Sciatic nerve (tissue), 2 donors: ENCODE data around the gene FBN3. TPM values are rescaled to one million over a fixed set of nuclear protein-coding genes. Genes with fewer than 3 reads are reported as not detected.

Experiments used
- ATAC-seq: fragments of 200-7000 bp; cut with Tn5 transposase; one replicate; pipeline ENCODE4 v1.9.1; 2020; ENCODE audit warnings: mild to moderate bottlenecking, moderate library complexity
- DNase-seq: peaks from one replicate; pipeline ENCODE4 v3.0.0-alpha.2; 2020; ENCODE audit warnings: low spot score
- intact Hi-C: fragments of 100-400 bp; cut with DNase I; formaldehyde crosslinking; loops from one replicate; pipeline ENCODE4 v1.14.2; 2022
- total RNA-seq: library from RNA; stranded (reverse); fragmentation: NEBNext Ultra II Directional; extraction: Animal tissue kit (Norgen Biotek cat#: 25700); gene quantifications from one replicate; pipeline ENCODE4 v1.2.1, GENCODE V29; 2021
- donor health status: DM: no; HTN: no; CAD: no.
- donor health status: DM: no; HTN: no; CAD: no.

The FBN3 gene
- total RNA-seq, 1 donor from 2014 or later: 0.85 TPM

- DNase-seq: no peak
- no peak for ATAC-seq
- intact Hi-C loops: no loop called here
Measured at GRCh38 chr19:8097681-8098567, 51.5 kb downstream of the FBN3 start.

DNA sequence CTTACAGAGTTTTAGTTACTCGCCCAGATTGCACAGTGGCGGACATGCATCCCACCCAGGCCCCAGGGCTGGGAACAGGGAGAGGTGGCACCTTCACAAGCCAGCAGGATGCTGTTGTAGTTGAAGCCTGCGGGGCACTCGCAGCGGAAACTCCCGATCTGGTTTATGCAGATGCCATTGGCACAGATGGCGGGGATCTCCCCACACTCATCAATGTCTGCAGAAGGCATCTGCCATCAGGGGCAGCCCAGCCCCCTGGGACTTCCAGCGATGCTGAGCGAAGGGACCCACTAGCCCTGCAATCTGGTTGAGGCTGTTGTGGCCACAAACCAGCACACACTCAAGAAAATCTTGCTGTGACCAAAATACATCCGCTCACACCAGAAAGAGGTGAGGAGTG lies 52.2 kb downstream of the FBN3 start:
- intact Hi-C loops: no loop called here
- ATAC-seq: no peak
- no peak for DNase-seq

GRCh38 chr19:8096071-8096470 lies 53.3 kb downstream of the FBN3 start:
- ATAC-seq (no peak), DNase-seq (no peak)
- intact Hi-C loops: no loop called here

DNA sequence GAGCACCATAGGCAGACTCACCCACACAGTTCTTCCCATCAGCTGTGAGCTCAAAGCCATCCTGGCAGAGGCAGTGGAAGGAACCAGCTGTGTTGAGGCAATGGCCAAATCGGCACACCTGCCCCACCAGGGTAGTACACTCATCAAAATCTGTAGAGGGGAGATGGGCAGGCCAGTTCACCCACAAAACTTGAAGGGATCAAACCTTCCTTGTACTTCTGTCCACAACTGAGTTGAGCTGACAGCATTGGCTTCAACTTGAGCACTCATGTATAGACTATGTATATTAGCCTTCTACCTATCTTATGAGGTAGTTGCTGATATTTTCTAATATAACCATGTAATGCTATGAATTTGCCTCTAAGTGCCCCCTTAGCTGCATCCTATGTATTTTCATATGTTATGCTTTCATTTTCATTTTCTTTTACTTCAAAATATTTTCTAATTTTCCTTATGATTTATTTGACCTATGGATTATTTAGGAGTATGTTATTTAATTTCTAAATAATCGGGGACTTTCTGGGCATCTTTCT lies 54.0 kb downstream of the FBN3 start:
- intact Hi-C loops: no loop called here
- DNase-seq: no peak
- no peak for ATAC-seq

DNA sequence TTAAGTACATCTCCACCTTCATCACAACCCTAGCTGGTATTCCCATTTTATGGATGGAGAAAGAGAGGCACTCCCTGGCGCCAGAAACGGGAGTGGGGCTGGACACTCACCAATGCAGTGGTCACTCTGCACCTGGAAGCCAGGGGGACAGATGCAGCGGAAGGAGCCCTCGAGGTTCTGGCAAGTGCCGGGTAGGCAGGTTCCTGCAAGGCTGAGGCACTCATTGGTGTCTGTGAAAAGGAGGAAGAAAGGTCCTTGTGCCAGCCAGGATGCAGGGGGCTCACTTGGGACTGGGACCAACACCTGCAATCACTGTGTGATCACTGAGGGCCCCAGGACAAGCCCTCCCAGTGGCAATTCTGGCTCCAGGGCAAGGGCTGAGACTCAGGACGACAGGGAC lies 55.1 kb downstream of the FBN3 start:
- intact Hi-C loops: no loop called here
- ATAC-seq (no peak), DNase-seq (no peak)

GRCh38 chr19:8093740-8094139 lies 55.7 kb downstream of the FBN3 start:
- ATAC-seq (no peak), DNase-seq (no peak)
- intact Hi-C loops: no loop called here

DNA sequence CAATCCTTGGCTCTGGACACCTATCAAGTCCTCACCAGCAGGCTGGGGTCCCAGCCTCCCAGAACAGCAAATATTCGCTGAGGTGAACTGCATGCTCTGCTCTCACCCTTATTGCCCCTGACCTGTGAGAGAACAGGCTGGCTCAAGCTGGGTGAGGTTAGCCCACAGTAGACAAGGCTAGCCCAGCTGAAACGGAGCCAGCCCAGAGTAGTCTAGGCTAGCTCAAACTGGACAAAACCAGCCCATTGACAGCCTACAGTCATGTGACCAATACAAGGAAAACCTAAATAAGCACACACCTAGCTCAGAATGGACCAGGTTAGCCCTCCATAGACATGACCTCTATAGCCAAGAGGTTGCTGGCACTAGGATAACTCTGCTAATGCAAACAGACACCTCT lies 58.4 kb downstream of the FBN3 start:
- DNase-seq (no peak), ATAC-seq (no peak)
- intact Hi-C loops: no loop called here

DNA sequence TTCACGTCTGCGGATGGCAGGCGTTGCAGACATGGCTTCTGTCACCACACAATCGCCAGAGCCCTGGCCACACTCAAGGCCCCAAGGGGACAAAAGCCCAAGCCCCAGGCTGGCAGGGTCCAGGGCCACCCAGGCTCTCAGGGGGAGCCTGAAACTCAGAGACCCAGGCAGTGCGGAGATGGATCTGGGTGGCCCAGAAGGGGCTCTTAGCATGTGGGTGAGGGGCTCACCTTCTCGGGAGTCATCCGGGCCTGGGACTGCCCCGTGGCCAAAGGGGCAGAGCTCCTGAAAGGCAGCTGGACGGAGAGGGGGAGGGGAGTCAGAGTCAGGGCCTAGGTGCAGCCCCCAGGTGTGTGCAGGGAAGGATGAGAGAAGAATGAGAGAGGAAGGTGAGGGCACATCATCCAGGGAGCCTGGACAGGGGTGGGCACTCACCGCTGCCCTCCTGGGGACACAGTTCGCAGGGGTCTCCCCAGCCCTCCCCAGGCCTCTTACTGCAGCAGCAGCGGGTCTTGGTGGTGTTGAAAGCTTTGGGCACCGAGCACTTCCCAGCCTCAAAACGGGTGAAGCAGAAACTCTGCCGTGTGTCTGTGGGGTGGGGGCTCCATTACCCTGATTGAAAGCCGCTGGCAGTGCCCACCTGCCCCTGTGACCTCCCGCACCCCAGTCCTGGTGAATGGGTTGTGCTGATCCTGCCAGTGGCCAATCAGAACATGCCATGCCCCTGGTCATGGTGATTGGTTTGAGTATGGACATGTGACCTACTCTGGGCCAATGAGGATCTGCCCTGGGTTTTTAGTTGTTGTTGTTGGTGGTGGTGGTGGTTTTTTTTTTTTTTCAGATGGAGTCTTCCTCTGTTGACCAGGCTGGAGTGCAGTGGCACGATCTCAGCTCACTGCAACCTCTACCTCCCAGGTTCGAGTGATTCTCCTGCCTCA lies 59.5 kb downstream of the FBN3 start:
- no peak for ATAC-seq
- DNase-seq: no peak
- intact Hi-C loops: no loop called here

DNA sequence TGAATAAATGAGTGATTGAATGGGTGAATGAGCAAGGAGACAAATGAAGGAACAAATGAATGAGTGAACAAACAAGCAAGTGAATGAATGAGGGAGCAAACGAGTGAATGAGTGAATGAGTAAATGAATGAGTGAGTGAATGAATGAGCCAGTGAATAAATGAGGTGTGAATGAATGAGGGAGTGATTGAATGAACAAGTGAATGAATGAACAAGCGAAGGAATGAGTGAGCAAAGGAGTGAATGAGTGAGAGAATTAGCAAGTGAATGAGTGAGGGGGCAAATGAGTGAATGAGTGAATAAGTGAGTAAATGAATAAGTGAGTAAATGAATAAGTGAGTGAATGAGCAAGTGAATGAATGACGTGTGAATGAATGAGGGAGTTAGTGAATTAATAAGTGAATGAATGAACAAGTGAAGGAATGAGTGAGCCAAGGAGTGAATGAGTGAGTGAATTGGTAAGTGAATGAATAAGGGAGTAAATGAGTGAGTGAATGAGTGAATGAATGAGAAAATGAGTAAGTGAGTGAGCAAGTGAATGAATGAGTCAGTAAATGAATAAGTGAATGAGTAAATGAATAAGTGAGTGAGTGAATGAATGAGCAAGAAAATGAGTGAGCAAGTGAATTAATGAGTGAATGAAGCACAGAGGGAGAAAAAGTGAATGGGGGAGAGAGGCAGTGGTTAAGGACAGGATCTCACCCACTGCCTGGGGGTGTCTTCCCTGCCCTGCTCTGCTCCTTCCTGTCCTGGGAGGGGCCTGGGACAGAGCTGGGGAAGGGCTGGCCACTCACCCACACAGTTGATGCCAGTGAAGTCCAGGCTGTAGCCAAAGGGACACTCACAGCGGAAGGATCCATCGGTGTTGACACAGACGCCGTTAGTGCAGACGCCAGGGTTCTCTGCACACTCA lies 60.4 kb downstream of the FBN3 start:
- DNase-seq: no peak
- ATAC-seq: no peak
- intact Hi-C loops: no loop called here

DNA sequence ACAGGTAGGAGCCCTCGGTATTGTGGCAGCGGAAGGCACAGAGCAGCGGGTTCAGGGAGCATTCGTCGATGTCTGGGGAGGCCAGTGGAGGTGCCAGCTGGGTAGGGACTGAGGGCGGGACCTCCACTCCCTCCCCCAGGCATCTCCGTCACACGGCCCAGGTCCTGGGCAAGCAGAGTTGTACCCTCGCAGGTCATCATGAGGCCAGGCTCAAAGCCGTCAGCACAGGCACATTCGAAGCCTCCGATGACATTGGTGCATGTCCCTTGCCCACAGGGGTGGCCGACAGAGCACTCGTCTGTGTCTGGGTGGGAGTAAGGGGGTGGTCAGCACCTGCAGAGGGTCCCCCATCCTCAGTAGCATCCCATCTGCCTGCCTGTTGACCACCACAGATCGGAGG lies 61.5 kb downstream of the FBN3 start:
- no peak for DNase-seq
- intact Hi-C loops: no loop called here
- no peak for ATAC-seq

DNA sequence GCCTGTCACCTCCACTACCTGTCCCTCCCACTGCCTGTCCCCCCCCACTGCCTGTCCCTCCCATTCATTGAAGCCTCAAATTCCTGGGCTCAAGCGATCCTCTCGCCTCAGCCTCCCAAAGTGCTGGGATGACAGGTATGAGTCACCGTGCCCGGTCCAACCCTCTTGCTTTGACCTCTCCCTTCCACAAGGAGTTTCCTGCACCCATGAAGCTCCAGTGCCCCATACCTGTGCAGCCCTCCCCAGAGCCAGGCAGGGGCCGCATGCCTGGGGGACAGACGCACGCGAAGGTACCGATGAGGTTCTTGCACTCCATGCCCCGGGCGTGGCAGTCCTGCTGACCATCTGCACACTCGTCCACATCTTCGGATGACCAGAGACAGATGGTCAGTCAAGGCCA lies 62.5 kb downstream of the FBN3 start:
- intact Hi-C loops: no loop called here
- ATAC-seq (no peak), DNase-seq (no peak)

DNA sequence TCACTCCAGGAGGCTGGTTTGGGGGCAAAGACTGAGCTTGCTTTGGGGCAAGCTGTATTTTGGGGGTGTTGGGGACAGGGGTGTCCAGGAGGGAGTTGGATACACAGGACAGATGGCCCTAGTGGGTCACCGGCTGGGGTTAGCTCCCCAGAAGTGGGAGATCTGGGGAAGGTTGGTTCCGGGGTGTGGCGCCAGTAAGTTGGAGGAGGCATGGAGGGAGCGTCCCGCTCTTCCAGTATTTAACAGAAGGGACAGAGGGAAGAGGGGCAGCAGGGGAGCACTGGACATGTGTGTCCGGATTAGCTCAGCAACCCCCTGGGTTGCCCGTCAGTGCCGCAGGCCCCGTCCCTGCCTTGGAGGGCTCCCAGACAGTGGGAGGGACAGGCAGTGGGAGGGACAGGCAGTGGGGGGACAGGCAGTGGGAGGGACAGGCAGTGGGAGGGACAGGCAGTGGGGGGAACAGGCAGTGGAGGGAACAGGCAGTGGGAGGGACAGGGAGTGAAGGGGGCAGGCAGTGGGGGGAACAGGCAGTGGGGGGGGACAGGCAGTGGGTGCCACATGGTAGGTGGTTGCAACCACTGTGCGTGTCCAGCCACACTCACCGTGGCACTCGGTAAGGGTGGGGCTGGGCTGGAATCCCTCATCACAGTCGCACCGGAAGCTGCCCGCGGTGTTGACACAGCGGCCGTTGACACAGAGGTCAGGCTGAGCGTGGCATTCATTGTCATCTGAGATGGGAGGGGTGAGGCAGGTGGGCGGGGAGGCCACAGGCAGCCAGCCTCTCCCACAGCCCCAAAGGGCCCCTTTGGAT lies 63.6 kb downstream of the FBN3 start:
- DNase-seq (no peak), ATAC-seq (no peak)
- intact Hi-C loops: no loop called here

DNA sequence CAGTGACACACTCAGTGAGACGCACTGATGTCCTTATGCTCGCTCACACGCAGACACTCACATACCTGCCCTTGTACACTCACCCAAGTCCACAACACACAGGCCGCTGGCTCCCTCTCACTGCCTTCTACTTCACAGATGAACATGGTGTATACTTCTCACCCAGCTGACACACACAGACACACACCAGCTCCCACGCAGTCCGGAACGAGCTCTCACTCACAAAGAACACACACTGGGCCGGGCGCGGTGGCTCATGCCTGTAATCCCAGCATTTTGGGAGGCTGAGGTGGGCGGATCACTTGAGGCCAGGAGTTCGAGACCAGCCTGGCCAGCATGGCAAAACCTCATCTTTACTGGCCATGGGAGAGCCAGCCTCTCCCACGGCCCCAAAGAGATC lies 65.2 kb downstream of the FBN3 start:
- intact Hi-C loops: no loop called here
- ATAC-seq (no peak), DNase-seq (no peak)

DNA sequence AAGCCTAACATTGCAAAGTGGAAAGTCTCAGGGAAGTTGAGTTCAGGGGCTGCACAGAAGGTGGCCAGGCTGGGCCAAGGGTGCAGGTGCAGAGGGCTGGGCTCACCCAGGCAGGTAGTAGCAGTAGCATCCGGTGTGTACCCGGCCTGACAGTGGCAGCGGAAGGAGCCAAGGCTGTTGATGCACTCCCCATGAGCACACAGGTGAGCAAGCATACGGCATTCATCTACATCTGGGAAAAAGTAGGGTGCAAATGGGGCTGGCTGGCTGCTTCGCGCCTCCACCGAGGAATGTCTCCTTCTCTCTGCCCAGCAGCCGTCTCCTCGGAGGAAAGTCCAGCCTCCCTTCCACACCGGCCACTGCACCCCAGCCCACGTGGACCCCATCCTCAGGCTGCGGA lies 66.3 kb downstream of the FBN3 start:
- no peak for DNase-seq
- no peak for ATAC-seq
- intact Hi-C loops: no loop called here

DNA sequence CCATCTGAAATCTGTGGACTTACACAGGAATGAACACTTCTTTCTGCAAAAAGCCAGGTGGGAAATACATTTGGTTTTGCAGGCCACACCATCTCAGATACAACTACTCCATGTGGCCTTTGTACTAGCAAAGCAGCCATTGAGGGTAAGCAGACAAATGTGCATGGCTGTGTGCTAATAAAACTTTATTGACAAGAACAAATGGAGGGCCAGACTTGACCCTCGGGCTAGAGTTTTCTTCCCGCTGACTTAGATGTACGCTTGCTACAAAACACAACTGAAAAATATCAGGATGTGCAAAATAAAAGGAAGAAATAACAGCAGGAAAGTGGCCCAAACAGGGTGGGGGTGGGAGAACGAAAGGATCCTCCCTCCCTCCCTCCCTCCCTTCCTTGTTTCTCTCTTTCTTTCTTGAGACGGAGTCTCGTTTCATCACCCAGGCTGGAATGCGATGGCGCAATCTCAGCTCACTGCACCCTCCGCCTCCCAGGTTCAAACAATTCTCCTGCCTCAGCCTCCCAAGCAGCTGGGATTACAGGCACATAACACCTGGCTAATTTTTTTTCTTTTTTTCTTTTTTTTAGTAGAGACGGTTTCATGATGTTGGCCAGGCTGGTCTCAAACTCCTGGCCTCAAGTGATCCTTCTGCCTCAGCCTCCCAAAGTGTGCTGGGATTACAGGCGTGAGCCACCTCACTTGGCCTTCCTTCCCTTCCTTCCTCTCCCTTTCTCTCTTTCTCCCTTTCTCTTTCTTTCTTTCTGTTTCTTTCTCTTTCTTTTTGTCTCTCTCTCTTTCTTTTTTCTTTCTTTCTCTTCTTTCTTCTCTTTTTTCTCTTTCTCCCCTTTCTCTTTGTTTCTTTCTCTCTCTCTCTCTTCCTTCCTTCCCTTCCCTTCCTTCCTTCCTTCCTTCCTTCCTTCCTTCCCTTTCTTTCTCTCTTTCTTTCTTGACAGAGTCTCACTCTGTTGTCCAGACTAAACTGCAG lies 67.5 kb downstream of the FBN3 start:
- intact Hi-C loops: no loop called here
- DNase-seq (no peak), ATAC-seq (no peak)

- DNase-seq (no peak), ATAC-seq (no peak)
- intact Hi-C loops: no loop called here
Measured at GRCh38 chr19:8080832-8081231, 68.6 kb downstream of the FBN3 start.

DNA sequence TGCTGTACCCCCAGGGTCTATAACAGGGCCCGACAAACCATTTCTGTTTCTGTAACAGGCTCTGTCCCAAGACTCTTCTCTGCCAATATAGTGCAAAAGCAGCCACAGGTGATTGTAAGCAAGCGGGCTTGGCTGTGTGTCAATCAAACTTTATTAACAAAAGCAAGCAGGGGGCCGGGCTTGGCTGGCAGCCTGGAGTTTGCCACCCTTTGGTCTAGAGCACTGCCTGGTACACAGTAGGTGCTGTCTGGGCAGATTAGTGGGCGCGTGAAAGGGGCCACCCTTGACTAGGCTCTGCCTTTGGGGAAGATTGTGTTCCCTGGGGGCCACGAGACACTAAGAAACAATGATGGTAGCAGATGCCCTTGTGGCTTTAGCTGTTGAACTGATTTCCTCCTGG lies 69.4 kb downstream of the FBN3 start:
- intact Hi-C loops: no loop called here
- ATAC-seq (no peak), DNase-seq (no peak)
